Neural cell (in vitro differentiated cells): ENCODE results near the gene AMIGO1. TPM values are rescaled to one million over a fixed set of nuclear protein-coding genes. Genes with fewer than 3 reads are reported as not detected.

Experiments
- H2AFZ ChIP-seq: fragments of 200-600, 300-800 bp; sonication (generic), shearing (Covaris generic); 2 replicates; pipeline ENCODE4 v1.6.0; 2014; ENCODE audit warnings: low read depth, mild to moderate bottlenecking, antibody characterized with exemption, low read length, moderate library complexity
- H3F3A ChIP-seq: fragments of 200-600 bp; shearing (Covaris generic); 2 replicates; pipeline ENCODE4 v1.6.1; 2016; ENCODE audit warnings: mild to moderate bottlenecking, moderate library complexity, mixed read lengths, antibody characterized with exemption, low read length; ENCODE audit not compliant: insufficient read depth, poor library complexity, severe bottlenecking
- H3K27ac ChIP-seq: fragments of 200-600, 300-800 bp; sonication (generic), shearing (Covaris generic); 2 replicates; pipeline ENCODE4 v1.5.1; 2014; ENCODE audit warnings: mild to moderate bottlenecking, low read length, moderate library complexity
- H3K27me3 ChIP-seq: fragments of 300-800, 200-600 bp; sonication (generic), shearing (Covaris generic); 2 replicates; pipeline ENCODE4 v1.6.0; 2014; ENCODE audit warnings: mild to moderate bottlenecking, low read depth, low read length, moderate library complexity; ENCODE audit not compliant: insufficient read depth
- H3K36me3 ChIP-seq: fragments of 300-800, 200-600 bp; sonication (generic), shearing (Covaris generic); 2 replicates; pipeline ENCODE4 v1.5.1; 2014; ENCODE audit warnings: mild to moderate bottlenecking, antibody characterized with exemption, low read length, moderate library complexity; ENCODE audit not compliant: insufficient read depth
- H3K4me2 ChIP-seq: fragments of 300-800, 200-600 bp; sonication (generic), shearing (Covaris generic); 2 replicates; pipeline ENCODE4 v1.6.0; 2014; ENCODE audit warnings: mild to moderate bottlenecking, low read length
- H3K4me3 ChIP-seq: fragments of 300-800, 200-600 bp; sonication (generic), shearing (Covaris generic); 2 replicates; pipeline ENCODE4 v1.5.1; 2014; ENCODE audit warnings: mild to moderate bottlenecking, low read length, moderate library complexity
- H3K79me2 ChIP-seq: fragments of 200-600 bp; shearing (Covaris generic); replicated peaks from 2 replicates; pipeline ENCODE4 v1.6.0; 2014; ENCODE audit warnings: mild to moderate bottlenecking, low read length, moderate library complexity; ENCODE audit not compliant: insufficient read depth
- H3K9ac ChIP-seq: fragments of 300-800, 200-600 bp; sonication (generic), shearing (Covaris generic); 2 replicates; pipeline ENCODE4 v1.6.1; 2016; ENCODE audit warnings: mild to moderate bottlenecking, low read length, mixed read lengths
- H3K9me2 ChIP-seq: fragments of 200-600 bp; shearing (Covaris generic); 2 replicates; pipeline ENCODE4 v1.6.1; 2016; ENCODE audit warnings: mild to moderate bottlenecking, low read length, mixed read lengths; ENCODE audit not compliant: insufficient read depth
- H3K9me3 ChIP-seq: fragments of 200-600, 300-800 bp; sonication (generic), shearing (Covaris generic); 2 replicates; pipeline ENCODE4 v1.6.1; 2016; ENCODE audit warnings: mild to moderate bottlenecking, mixed run types, low read length, moderate library complexity, mixed read lengths
- H4K20me1 ChIP-seq: fragments of 200-600 bp; shearing (Covaris generic); 2 replicates; pipeline ENCODE4 v1.6.1; 2016; ENCODE audit warnings: mild to moderate bottlenecking, mixed run types; ENCODE audit not compliant: insufficient read depth
- CTCF ChIP-seq: fragments of 450-650 bp; IDR thresholded peaks from 2 replicates; pipeline ENCODE4 v1.5.1; 2014; ENCODE audit warnings: antibody characterized with exemption, mild to moderate bottlenecking, moderate library complexity; ENCODE audit not compliant: poor library complexity, severe bottlenecking
- EP300 ChIP-seq: fragments of 450-650 bp; conservative IDR thresholded peaks from 2 replicates; pipeline ENCODE4 v1.6.1; 2014; ENCODE audit warnings: antibody characterized with exemption, mild to moderate bottlenecking, moderate library complexity; ENCODE audit not compliant: poor library complexity, severe bottlenecking
- EZH2 ChIP-seq: fragments of 200-600, 300-800 bp; shearing (Covaris generic), sonication (generic); IDR thresholded peaks from 2 replicates; pipeline ENCODE4 v1.6.1; 2014; ENCODE audit warnings: antibody characterized with exemption, low read length, borderline replicate concordance, mild to moderate bottlenecking; ENCODE audit not compliant: insufficient read depth, poor library complexity, severe bottlenecking
- MXI1 ChIP-seq: fragments of 450-650 bp; conservative IDR thresholded peaks from 2 replicates; pipeline ENCODE4 v1.6.1; 2014; ENCODE audit warnings: antibody characterized with exemption, mild to moderate bottlenecking; ENCODE audit not compliant: poor library complexity, severe bottlenecking
- POLR2AphosphoS5 ChIP-seq: IDR thresholded peaks from 2 replicates; pipeline ENCODE4 v1.6.1; 2012
- RAD21 ChIP-seq: fragments of 450-650 bp; conservative IDR thresholded peaks from 2 replicates; pipeline ENCODE4 v1.6.1; 2014; ENCODE audit warnings: antibody characterized with exemption, mild to moderate bottlenecking, moderate library complexity
- REST ChIP-seq: IDR thresholded peaks from 2 replicates; pipeline ENCODE4 v1.6.1; 2012; ENCODE audit warnings: borderline replicate concordance
- SMC3 ChIP-seq: fragments of 450-650 bp; conservative IDR thresholded peaks from 2 replicates; pipeline ENCODE4 v1.6.1; 2014; ENCODE audit warnings: antibody characterized with exemption, mild to moderate bottlenecking, moderate library complexity; ENCODE audit not compliant: poor library complexity
- TAF1 ChIP-seq: IDR thresholded peaks from 2 replicates; pipeline ENCODE4 v1.6.1; 2012; ENCODE audit warnings: low read depth
- polyA plus RNA-seq: library from polyadenylated mRNA; depleted of rRNA; stranded (reverse); fragments of >200 nt; gene quantifications from 2 replicates; pipeline ENCODE4 v1.2.3, GENCODE V29; 2014

AMIGO1 gene
- polyA plus RNA-seq, 1 donor from 2014 or later = 12.6 TPM

DNA sequence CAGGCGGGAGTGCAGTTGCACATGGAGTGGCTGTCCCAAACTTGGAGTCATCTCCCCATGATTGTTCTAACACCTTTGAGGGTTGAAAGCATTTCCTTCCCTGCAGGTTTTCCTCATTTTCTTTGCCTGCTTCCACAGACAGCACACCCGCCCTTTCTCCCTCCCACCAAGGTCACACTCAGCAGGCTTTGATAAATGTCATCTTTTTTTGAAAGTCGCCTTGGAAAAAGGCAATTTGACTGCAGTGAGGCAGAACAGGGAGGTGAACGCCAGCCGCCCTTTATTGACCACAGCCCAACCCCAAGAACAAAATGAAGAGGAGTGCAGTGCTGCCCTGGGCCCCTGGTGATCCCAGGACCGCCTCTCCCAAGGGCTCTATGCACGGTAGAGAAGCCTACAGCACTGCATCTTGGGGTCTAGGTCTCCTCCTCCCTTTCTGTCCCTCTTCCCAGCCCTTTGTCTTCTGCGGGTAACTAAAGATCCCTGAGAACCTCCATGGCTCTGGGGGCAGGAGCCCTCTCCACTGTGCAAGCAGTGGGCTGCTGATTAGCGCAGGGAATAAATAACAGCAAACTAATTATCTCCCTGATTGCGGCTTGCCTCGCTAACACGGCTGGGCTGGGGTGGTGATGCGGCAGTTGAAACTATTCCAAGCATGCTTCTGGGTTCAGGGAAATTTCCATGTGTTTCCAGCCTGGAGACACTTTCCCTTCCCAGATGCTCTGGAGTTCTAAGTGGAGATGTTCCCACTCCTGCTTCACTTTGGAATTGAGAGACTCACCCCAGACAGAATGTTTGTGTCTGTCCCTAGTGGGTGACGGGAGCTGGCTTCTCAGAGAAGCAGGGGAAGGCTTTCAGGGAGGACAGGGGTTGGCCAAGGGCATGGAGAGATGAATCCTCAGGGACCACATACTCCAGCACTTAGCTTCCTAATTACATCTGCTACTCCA is 11.8 kb upstream of the AMIGO1 start:
- Histone ChIP-seq H3K4me2 (no peak overlapping the region), H3F3A (no peaks in the 10 kb centered on the region), H3K9me2 (no peaks in the 10 kb centered on the region), H3K79me2 (no peaks in the 10 kb centered on the region), H3K27ac (no peak overlapping the region), H3K9me3 (no peaks in the 10 kb centered on the region), H2AFZ (no peak overlapping the region), H3K27me3 (no peaks in the 10 kb centered on the region), H4K20me1 (no peaks in the 10 kb centered on the region), H3K36me3 (no peaks in the 10 kb centered on the region), H3K9ac (no peak overlapping the region), H3K4me3 (no peak overlapping the region)
- no peak for TF ChIP-seq POLR2AphosphoS5
- TF ChIP-seq RAD21 = no peak
- TF ChIP-seq TAF1 = no peak
- TF ChIP-seq EZH2 = no peak
- no peak for TF ChIP-seq REST
- TF ChIP-seq MXI1 = no peak
- no peak for TF ChIP-seq SMC3
- no peak for TF ChIP-seq EP300
- no peak for TF ChIP-seq CTCF

DNA sequence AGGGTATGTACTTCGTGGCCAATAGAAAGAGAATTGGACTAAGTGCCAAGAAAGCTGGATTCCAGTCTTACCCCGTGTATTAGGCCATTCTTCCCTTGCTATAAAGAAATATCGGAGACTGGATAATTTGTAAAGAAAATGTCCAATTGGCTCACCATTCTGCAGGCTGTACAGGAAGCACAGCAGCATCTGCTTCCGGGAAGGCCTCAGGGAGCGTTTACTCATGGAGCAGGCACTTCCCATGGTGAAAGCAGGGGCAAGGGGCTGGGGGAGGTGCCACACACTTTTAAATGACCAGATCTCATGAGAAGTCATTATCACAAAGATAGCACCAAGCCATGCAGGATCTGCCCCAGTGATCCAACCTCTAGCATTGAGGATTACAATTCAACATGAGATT is 7.8 kb upstream of the AMIGO1 start:
- Histone ChIP-seq H3K4me3 (no peak overlapping the region), H3K9ac (no peak overlapping the region), H4K20me1 (no peaks in the 10 kb centered on the region), H3F3A (no peaks in the 10 kb centered on the region), H3K9me3 (no peaks in the 10 kb centered on the region), H3K79me2 (no peaks in the 10 kb centered on the region), H3K4me2 (no peak overlapping the region), H2AFZ (no peak overlapping the region), H3K27ac (no peak overlapping the region), H3K27me3 (no peaks in the 10 kb centered on the region), H3K36me3 (no peaks in the 10 kb centered on the region), H3K9me2 (no peaks in the 10 kb centered on the region)
- TF ChIP-seq REST = no peak
- TF ChIP-seq MXI1 = no peak
- TF ChIP-seq CTCF = no peak
- TF ChIP-seq SMC3 = no peak
- no peak for TF ChIP-seq EP300
- TF ChIP-seq TAF1 = no peak
- TF ChIP-seq RAD21 = no peak
- TF ChIP-seq EZH2 = no peak
- no peak for TF ChIP-seq POLR2AphosphoS5
